K562 (cell line): ENCODE data around the gene AMMECR1L. TPM values are rescaled to one million over a fixed set of nuclear protein-coding genes. Genes with fewer than 3 reads are reported as not detected.

ENCODE experiments used
- BHLHE40 ChIP-seq: IDR thresholded peaks from 2 replicates; pipeline ENCODE4 v1.6.1; 2011; ENCODE audit warnings: low read length, improper control_type of control experiment
- CAMTA2 ChIP-seq: fragments of 250-450 bp; sonication (Bioruptor Pico); conservative IDR thresholded peaks from 2 replicates; pipeline ENCODE4 v1.5.1; 2022
- CHD2 ChIP-seq: IDR thresholded peaks from 2 replicates; pipeline ENCODE4 v1.6.1; 2011; ENCODE audit warnings: low read depth, low read length
- CXXC5 ChIP-seq: fragments of 250-450 bp; sonication (Bioruptor Pico); IDR thresholded peaks from 2 replicates; pipeline ENCODE4 v1.8.0; 2022; ENCODE audit warnings: inconsistent platforms, mild to moderate bottlenecking, moderate library complexity
- ELF4 ChIP-seq: fragments of 450-650 bp; formaldehyde crosslinking; IDR thresholded peaks from 2 replicates; pipeline ENCODE4 v1.4.0; 2022; ENCODE audit warnings: missing genetic modification characterization
- ERF ChIP-seq: fragments of 450-650 bp; formaldehyde crosslinking; IDR thresholded peaks from 2 replicates; pipeline ENCODE4 v1.4.0; 2020; ENCODE audit warnings: mild to moderate bottlenecking, mixed read lengths
- GATAD2B ChIP-seq: fragments of 450-650 bp; IDR thresholded peaks from 2 replicates; pipeline ENCODE4 v1.6.1; 2017; ENCODE audit warnings: mild to moderate bottlenecking, borderline replicate concordance
- GTF2A2 ChIP-seq: IDR thresholded peaks from 2 replicates; pipeline ENCODE4 v1.6.1; 2016; ENCODE audit warnings: mild to moderate bottlenecking, missing genetic modification characterization, missing compliant biosample characterization
- JUN ChIP-seq, 2 experiments: sonication (generic) in 1 of 2; formaldehyde crosslinking in 1 of 2; IDR thresholded peaks; 2 replicates each; pipeline versions ENCODE4 v1.6.1 to v1.8.0; 2012 to 2022; ENCODE audit warnings: borderline replicate concordance in 2 of 2, mild to moderate bottlenecking in 2 of 2, improper control_type of control experiment in 1 of 2, low read depth in 1 of 2, low read length in 1 of 2, missing genetic modification reagents in 1 of 2
- LEF1 ChIP-seq: fragments of 450-650 bp; IDR thresholded peaks from 2 replicates; pipeline ENCODE4 v1.6.1; 2016; ENCODE audit warnings: mild to moderate bottlenecking
- MAFG ChIP-seq: fragments of 450-650 bp; conservative IDR thresholded peaks from 2 replicates; pipeline ENCODE4 v1.6.1; 2016; ENCODE audit warnings: missing genetic modification characterization, missing compliant biosample characterization
- SRSF1 ChIP-seq: fragments of 200-400 bp; formaldehyde crosslinking; IDR thresholded peaks from 2 replicates; pipeline ENCODE4 v1.6.1; 2017; ENCODE audit warnings: mild to moderate bottlenecking, low read depth, low read length, moderate library complexity
- ZNF175 ChIP-seq: fragments of 200-800 bp; sonication (Bioruptor generic); IDR thresholded peaks from 2 replicates; pipeline ENCODE4 v1.6.1; 2016; ENCODE audit warnings: low read depth, mild to moderate bottlenecking, missing genetic modification characterization, missing compliant biosample characterization
- ZNF224 ChIP-seq: sonication (generic); formaldehyde crosslinking; IDR thresholded peaks from 2 replicates; pipeline ENCODE4 v1.8.0; 2022; ENCODE audit warnings: mild to moderate bottlenecking, missing genetic modification reagents
- ZNF282 ChIP-seq: sonication (generic); formaldehyde crosslinking; IDR thresholded peaks from 2 replicates; pipeline ENCODE4 v1.8.1; 2023; ENCODE audit warnings: missing genetic modification reagents
- ZNF551 ChIP-seq: fragments of 250-450 bp; sonication (Bioruptor Pico); IDR thresholded peaks from 2 replicates; pipeline ENCODE4 v1.5.0; 2021; ENCODE audit warnings: mild to moderate bottlenecking, moderate library complexity
- ZNF584 ChIP-seq: fragments of 200-800 bp; sonication (Bioruptor generic); IDR thresholded peaks from 2 replicates; pipeline ENCODE4 v1.6.1; 2016; ENCODE audit warnings: low read depth, mild to moderate bottlenecking, missing genetic modification characterization, missing compliant biosample characterization
- polyA plus RNA-seq, 8 experiments: library from polyadenylated mRNA; depleted of rRNA in 4 of 8; stranded (reverse) in 5 of 8; unstranded in 3 of 8; fragments of >200 nt; fragmentation: Nextera tagmentation in 2 of 8; fragmentation: Illumina TruSeq in 1 of 8; extraction: Ambion mirVana in 2 of 8; extraction: Trizol in 1 of 8; gene quantifications; 2 replicates each; pipeline versions ENCODE4 v1.2.1 to v1.2.3, GENCODE V29; 2011 to 2014; ENCODE audit warnings: inconsistent platforms in 1 of 8, missing spikeins in 1 of 8
- total RNA-seq, 7 experiments: library from RNA; depleted of rRNA in 6 of 7; stranded (reverse); fragments of >200 nt in 6 of 7; fragmentation: Illumina TruSeq in 2 of 7; extraction: Trizol in 2 of 7; gene quantifications; 2 replicates each; pipeline versions ENCODE4 v1.2.1 to v1.2.3, GENCODE V29; 2011 to 2021; ENCODE audit warnings: low replicate concordance in 1 of 7
- TF ChIP-seq, protein P1 (sequence below): IDR thresholded peaks from 3 replicates; pipeline ENCODE4 v1.6.1; 2011; ENCODE audit warnings: borderline replicate concordance, mild to moderate bottlenecking, moderate library complexity; ENCODE audit not compliant: insufficient read length; ENCODE audit errors: extremely low read depth
- TF ChIP-seq, protein P2 (sequence below): fragments of 200-800 bp; sonication (Bioruptor generic); IDR thresholded peaks from 2 replicates; pipeline ENCODE4 v1.6.1; 2017; ENCODE audit warnings: missing genetic modification characterization, missing compliant biosample characterization
- TF ChIP-seq, protein P3 (sequence below): fragments of 250-450 bp; sonication (Bioruptor Pico); IDR thresholded peaks from 2 replicates; pipeline ENCODE4 v1.4.0; 2020; ENCODE audit warnings: mild to moderate bottlenecking
- TF ChIP-seq, protein P4 (sequence below): fragments of 250-450 bp; sonication (Bioruptor Pico); IDR thresholded peaks from 2 replicates; pipeline ENCODE4 v1.5.1; 2021; ENCODE audit warnings: mild to moderate bottlenecking

AMMECR1L gene
- total and polyA plus RNA-seq, 9 of the 15 experiments (the other 6 are each of a cell fraction or from before 2014, with no cell fraction given), result 3.7 to 15.3 (median 9.1) TPM

DNA sequence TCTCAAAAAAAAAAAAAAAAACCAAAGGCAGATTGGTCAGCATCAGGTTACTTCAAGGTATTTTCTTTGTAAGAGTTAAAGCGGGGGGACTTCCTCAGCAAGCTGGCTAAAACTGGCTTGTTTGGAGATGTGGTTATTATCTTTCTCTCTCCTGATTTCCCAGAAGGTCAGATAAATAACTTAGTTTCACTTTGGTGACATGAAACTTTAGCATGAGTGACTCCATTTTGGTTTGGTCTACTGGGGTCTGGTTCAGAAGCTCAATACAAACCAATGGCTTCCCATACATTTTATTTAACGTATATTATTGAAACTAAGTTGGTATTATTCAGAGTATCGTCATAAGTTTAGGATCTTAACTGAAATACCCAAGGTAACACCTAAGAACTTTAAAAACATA is 41.6 kb upstream of the AMMECR1L start (continued):
- TF ChIP-seq, protein P1, sequence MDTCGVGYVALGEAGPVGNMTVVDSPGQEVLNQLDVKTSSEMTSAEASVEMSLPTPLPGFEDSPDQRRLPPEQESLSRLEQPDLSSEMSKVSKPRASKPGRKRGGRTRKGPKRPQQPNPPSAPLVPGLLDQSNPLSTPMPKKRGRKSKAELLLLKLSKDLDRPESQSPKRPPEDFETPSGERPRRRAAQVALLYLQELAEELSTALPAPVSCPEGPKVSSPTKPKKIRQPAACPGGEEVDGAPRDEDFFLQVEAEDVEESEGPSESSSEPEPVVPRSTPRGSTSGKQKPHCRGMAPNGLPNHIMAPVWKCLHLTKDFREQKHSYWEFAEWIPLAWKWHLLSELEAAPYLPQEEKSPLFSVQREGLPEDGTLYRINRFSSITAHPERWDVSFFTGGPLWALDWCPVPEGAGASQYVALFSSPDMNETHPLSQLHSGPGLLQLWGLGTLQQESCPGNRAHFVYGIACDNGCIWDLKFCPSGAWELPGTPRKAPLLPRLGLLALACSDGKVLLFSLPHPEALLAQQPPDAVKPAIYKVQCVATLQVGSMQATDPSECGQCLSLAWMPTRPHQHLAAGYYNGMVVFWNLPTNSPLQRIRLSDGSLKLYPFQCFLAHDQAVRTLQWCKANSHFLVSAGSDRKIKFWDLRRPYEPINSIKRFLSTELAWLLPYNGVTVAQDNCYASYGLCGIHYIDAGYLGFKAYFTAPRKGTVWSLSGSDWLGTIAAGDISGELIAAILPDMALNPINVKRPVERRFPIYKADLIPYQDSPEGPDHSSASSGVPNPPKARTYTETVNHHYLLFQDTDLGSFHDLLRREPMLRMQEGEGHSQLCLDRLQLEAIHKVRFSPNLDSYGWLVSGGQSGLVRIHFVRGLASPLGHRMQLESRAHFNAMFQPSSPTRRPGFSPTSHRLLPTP, result no peak
- TF ChIP-seq BHLHE40 (no peak), CHD2 (no peak), JUN (IDR thresholded peaks at IDR 0.05; ENCODE audit: borderline replicate concordance, low read depth, low read length) (no peak), JUN (CRISPR knock-in tag; IDR thresholded peaks at IDR 0.05; ENCODE audit: borderline replicate concordance) (no peak), ZNF551 (0 out of 2 replicates have a peak, but pooled peaks have one; percentile 54), ZNF175 (CRISPR knock-in tag) (peak; percentile 99), GTF2A2 (peak; percentile 93), ZNF584 (peak; percentile 99), LEF1 (no peak), GATAD2B (no peak), ZNF282 (CRISPR knock-in tag) (no peak), ELF4 (peak; percentile 68), CAMTA2 (CRISPR knock-in tag) (no peak), SRSF1 (no peak), CXXC5 (peak; percentile 93), ERF (CRISPR knock-in tag) (peak; percentile 88; the same call in 1 of the 2 replicates), MAFG (tag) (0 out of 2 replicates have a peak, but pooled peaks have one; percentile 11), ZNF224 (no peak)
- TF ChIP-seq, protein P2, sequence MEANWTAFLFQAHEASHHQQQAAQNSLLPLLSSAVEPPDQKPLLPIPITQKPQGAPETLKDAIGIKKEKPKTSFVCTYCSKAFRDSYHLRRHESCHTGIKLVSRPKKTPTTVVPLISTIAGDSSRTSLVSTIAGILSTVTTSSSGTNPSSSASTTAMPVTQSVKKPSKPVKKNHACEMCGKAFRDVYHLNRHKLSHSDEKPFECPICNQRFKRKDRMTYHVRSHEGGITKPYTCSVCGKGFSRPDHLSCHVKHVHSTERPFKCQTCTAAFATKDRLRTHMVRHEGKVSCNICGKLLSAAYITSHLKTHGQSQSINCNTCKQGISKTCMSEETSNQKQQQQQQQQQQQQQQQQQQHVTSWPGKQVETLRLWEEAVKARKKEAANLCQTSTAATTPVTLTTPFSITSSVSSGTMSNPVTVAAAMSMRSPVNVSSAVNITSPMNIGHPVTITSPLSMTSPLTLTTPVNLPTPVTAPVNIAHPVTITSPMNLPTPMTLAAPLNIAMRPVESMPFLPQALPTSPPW (CRISPR knock-in tag), result peak; percentile 51
- TF ChIP-seq, protein P3, sequence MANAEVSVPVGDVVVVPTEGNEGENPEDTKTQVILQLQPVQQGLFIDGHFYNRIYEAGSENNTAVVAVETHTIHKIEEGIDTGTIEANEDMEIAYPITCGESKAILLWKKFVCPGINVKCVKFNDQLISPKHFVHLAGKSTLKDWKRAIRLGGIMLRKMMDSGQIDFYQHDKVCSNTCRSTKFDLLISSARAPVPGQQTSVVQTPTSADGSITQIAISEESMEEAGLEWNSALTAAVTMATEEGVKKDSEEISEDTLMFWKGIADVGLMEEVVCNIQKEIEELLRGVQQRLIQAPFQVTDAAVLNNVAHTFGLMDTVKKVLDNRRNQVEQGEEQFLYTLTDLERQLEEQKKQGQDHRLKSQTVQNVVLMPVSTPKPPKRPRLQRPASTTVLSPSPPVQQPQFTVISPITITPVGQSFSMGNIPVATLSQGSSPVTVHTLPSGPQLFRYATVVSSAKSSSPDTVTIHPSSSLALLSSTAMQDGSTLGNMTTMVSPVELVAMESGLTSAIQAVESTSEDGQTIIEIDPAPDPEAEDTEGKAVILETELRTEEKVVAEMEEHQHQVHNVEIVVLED (CRISPR knock-in tag), result peak; percentile 67
- TF ChIP-seq, protein P4, sequence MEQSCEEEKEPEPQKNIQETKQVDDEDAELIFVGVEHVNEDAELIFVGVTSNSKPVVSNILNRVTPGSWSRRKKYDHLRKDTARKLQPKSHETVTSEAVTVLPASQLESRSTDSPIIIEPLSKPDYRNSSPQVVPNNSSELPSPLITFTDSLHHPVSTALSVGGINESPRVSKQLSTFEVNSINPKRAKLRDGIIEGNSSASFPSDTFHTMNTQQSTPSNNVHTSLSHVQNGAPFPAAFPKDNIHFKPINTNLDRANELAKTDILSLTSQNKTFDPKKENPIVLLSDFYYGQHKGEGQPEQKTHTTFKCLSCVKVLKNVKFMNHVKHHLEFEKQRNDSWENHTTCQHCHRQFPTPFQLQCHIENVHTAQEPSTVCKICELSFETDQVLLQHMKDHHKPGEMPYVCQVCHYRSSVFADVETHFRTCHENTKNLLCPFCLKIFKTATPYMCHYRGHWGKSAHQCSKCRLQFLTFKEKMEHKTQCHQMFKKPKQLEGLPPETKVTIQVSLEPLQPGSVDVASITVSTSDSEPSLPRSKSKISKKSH (CRISPR knock-in tag), result peak; percentile 48; the same call in 1 of the 2 replicates
